GM21619 (cell line): ENCODE data around the gene ZNF770.

Experiments used
- ATAC-seq: cut with Tn5 transposase; IDR thresholded peaks from one replicate; pipeline ENCODE4 v1.9.1; 2021; ENCODE audit not compliant: unreplicated experiment

The ZNF770 gene

GRCh38 chr15:34988027-34988902, at the start of gene ZNF770:
TSS of gene ZNF770 (minus strand) at chr15:34988287. CDS start at chr15:34983434, 4,853 bp downstream.
- ATAC-seq, result peak; percentile 73

- no peak for ATAC-seq
Observed at GRCh38 chr15:35028235-35028984, 40.3 kb upstream of the ZNF770 start.

- ATAC-seq, result no peak
Observed at GRCh38 chr15:35023804-35024203, 35.7 kb upstream of the ZNF770 start.

GRCh38 chr15:35020974-35021373, 32.9 kb upstream of the ZNF770 start:
- ATAC-seq, result no peak

GRCh38 chr15:35019404-35020327, 31.6 kb upstream of the ZNF770 start:
- no peak for ATAC-seq

GRCh38 chr15:35014241-35014640, 26.2 kb upstream of the ZNF770 start:
- ATAC-seq, result no peak

- ATAC-seq, result no peak
Observed at GRCh38 chr15:35013370-35013769, 25.3 kb upstream of the ZNF770 start.

GRCh38 chr15:35007397-35007796, 19.3 kb upstream of the ZNF770 start:
- no peak for ATAC-seq

- ATAC-seq, result no peak
Observed at GRCh38 chr15:35005933-35006332, 17.8 kb upstream of the ZNF770 start.

- ATAC-seq, result no peak
Observed at GRCh38 chr15:35003928-35004327, 15.8 kb upstream of the ZNF770 start.

- ATAC-seq, result no peak
Observed at GRCh38 chr15:35000511-35000910, 12.4 kb upstream of the ZNF770 start.

- ATAC-seq, result no peak
Observed at GRCh38 chr15:34999906-35000305, 11.8 kb upstream of the ZNF770 start.

- no peak for ATAC-seq
Observed at GRCh38 chr15:34994925-34995324, 6.8 kb upstream of the ZNF770 start.

GRCh38 chr15:34993877-34994276, 5.8 kb upstream of the ZNF770 start:
- ATAC-seq, result peak; percentile 94

GRCh38 chr15:34993412-34993811, 5.3 kb upstream of the ZNF770 start:
- ATAC-seq, result no peak

- peak; percentile 2 for ATAC-seq
Observed at GRCh38 chr15:34987609-34988026, 469 bp downstream of the ZNF770 start.

- no peak for ATAC-seq
Observed at GRCh38 chr15:34986771-34987480, 1.2 kb downstream of the ZNF770 start.

- ATAC-seq, result no peak
Observed at GRCh38 chr15:34986326-34986725, 1.8 kb downstream of the ZNF770 start.

- no peak for ATAC-seq
Observed at GRCh38 chr15:34984889-34985630, 3.0 kb downstream of the ZNF770 start.

GRCh38 chr15:34976743-34977142, 11.3 kb downstream of the ZNF770 start:
- no peak for ATAC-seq
